KOPT-K1 (cell line): ENCODE results near the gene HEMK1.

Experiments
- H3K27ac ChIP-seq: fragments of 200-600 bp; sonication (generic); 2 replicates; pipeline ENCODE4 v1.5.1; 2016; ENCODE audit warnings: antibody characterized with exemption, mild to moderate bottlenecking, low read depth, low read length; ENCODE audit not compliant: poor library complexity, severe bottlenecking
- H3K36me3 ChIP-seq: fragments of 200-600 bp; sonication (generic); 2 replicates; pipeline ENCODE4 v1.5.1; 2017; ENCODE audit warnings: antibody characterized with exemption, mild to moderate bottlenecking, low read length, moderate library complexity; ENCODE audit not compliant: insufficient read depth
- H3K9me3 ChIP-seq: fragments of 200-600 bp; sonication (generic); 2 replicates; pipeline ENCODE4 v1.5.1; 2017; ENCODE audit warnings: antibody characterized with exemption, low read length, mild to moderate bottlenecking; ENCODE audit not compliant: insufficient read depth, poor library complexity, severe bottlenecking

The HEMK1 gene, protein sequence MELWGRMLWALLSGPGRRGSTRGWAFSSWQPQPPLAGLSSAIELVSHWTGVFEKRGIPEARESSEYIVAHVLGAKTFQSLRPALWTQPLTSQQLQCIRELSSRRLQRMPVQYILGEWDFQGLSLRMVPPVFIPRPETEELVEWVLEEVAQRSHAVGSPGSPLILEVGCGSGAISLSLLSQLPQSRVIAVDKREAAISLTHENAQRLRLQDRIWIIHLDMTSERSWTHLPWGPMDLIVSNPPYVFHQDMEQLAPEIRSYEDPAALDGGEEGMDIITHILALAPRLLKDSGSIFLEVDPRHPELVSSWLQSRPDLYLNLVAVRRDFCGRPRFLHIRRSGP

DNA sequence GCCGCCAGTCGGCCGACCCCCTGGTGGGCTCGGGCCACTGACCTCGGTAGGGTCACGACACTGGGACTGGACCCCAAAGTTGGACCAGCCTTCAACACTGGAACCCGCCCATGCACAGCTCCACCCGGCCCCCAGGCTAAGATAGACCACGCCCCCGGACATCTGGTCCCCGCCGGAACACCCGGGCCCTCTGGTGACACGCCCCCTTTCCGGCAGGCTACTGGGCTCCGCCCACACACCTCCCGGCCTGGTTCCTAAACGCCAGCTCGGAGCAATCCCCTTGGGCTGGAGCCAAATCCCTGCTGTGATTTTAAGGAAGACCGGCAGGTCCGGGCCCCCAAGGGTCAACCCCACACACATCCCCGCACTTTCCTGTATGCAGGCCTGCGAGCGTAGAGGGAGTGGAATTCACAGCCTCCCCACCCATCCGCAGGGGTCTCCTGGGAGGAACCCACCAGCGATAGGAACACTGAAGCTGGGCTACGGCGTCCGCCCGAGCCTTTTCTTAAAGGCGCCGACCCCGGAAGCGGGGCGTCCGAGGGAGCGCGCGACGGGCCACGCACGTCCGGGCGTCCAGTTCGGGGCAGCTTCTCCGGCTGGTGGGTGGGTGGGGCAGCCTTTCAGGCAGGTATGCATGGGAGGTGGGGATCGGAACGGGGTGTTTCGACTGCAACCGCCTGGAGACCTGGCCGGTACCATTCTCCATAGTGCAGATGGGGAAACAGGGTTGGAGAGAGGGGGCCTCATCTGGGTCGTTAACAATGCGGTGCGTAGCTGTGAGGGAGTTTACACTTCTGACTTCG is at the start of gene HEMK1:
HEMK1 (plus strand) TSS at position 576 of the 803 bp plus-strand sequence. CDS start 1,583 bp downstream, outside the sequence.
- peaks cover 11% of the 10 kb centered on the region; the same call in 1 of the 2 replicates for H3K36me3 ChIP-seq
- H3K9me3 ChIP-seq = no peaks in the 10 kb centered on the region
- H3K27ac ChIP-seq = peak within 1 kb of the TSS; percentile 100

DNA sequence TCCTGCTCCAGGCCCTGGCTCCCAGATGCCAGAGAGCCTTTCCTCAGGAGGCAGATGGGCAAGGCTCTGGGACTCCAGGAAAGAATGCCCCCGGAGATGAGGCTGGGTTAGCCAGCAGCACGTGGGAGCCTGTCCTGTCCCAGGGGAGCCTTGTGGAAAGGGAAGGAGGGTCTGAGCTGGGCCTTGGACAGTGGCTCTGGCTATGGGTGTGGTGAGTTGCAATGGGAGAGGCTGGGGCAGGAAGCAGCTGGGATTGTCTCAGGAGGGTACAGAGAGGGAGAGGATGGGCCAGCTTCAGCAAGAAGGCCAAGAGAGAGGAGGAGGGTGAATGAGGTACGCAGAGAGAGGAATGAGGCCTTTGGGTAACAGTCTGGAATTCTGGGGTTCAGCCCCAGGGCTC is 48.5 kb upstream of the HEMK1 start:
- no peaks in the 10 kb centered on the region for H3K9me3 ChIP-seq
- no peaks in the 10 kb centered on the region for H3K36me3 ChIP-seq
- H3K27ac ChIP-seq = no peak overlapping the region

DNA sequence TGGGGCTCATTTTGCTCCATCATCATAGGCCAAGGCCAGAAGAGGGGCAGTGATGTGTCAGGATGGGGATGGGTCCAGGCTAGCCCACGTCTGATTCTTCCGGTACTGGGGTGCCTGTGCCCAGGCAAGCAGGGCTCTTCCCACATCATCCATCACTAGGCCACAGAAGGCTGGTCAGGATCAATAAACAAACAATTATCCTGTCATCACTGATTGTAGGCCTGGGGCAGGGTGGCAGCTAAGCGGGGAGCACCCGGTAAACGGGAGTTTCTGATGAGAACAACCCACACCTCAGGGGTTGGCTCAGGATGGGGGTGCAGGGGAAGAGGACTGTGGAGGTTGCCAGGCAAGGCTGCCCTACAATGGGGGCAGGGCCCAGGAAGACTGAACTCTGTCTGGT is 47.8 kb upstream of the HEMK1 start:
- H3K9me3 ChIP-seq = no peaks in the 10 kb centered on the region
- no peaks in the 10 kb centered on the region for H3K36me3 ChIP-seq
- H3K27ac ChIP-seq = no peak overlapping the region

DNA sequence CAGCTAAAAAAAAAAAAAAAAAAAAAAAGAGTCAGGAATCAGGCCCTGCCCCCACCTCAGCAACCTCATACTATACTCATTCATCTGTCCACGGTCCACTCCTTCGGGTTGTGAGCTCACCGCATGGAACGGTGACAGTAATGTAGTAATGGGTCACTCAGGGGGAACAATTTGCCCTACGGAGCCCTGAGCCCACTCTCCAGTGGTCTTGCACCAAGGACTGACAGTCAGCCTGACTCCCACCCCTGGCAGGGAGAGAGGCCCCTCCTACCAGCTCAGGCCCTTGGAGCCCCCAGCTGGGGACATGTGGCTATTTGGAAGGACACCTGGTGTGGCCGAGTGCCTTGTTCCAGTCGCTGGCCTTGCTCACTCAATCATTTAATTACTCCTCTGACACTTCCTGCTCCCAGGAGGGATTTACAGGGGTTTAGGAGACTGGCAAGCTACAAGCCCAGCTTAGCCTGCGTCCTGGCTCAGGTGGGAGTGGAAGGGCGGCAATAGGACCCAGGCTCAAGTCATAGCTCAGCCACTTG is 46.0 kb upstream of the HEMK1 start:
- Histone ChIP-seq H3K36me3 (no peaks in the 10 kb centered on the region), H3K9me3 (no peaks in the 10 kb centered on the region), H3K27ac (no peak overlapping the region)

DNA sequence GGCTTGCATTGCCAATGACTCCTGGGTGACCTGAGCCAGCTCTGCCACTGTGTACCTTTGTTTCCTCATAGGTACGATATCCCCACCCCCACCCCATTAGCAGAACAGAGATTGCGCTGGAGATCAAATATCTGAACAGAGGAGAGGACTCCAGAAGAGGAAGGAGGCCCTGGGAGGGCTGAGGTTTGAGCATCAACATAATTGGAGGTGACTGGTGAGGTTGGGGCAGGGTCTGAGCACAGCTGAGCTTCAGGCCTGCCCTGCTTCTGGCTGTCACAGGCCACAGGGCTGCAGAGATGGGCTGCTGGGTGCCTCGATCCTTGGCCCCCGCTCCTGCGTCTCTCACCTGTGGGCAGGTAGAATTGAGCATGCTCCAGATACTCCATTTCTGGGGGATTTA is 44.6 kb upstream of the HEMK1 start:
- Histone ChIP-seq H3K36me3 (no peaks in the 10 kb centered on the region), H3K9me3 (no peaks in the 10 kb centered on the region), H3K27ac (no peak overlapping the region)

DNA sequence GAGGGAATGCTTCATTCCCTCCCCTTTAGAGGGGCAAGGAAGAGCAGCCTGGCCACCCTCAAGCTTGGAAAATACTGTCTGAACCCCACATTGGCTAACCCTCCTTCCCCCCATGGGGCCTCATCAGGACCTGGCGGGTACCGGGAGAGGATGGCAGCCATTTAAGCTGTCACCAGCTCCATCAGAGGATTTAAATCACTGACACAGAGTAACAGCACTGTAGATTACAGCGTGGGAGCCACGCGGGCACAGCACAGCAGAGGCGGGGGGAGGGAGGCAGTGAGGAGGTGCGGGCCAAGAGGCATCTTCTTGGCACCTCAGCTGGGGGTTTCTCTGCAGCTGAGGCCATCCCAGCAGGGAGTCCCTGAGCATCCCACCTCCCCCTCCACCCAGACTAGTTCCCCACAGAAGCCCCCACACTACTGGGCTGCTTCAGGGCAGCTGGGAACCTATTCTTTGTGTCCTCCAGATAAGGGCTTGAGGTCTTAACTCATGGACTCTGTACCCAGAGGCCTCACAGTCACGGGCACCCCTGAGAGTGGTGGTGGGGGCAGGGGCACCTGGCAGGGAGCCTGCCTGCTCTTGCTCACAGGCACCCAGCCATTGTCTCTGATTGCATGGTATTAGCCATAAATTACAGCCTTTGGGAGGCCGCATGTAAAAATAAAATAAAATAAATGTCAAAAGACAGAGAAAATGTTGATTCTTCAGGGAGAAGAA is 44.0 kb upstream of the HEMK1 start:
- H3K27ac ChIP-seq = no peak overlapping the region
- no peaks in the 10 kb centered on the region for H3K36me3 ChIP-seq
- H3K9me3 ChIP-seq = no peaks in the 10 kb centered on the region

DNA sequence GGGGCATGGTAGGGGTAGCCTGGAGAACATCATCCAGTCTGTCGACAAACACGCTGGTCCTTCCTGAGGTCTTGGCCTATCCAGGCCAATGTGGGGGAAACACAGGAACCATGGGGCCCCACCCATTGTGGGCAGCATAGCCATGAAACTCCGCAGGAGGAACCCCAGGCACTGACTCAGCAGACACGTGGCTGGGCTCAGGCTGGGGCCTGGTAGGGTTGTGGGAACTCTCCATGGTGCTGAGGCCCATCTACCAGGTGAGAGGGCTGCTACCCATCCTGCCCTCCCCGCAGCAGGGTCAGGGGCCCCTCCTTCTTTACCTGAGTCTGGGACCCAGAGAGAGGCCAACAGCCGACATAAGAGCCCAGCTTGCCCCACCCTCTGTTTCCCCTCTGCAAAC is 43.3 kb upstream of the HEMK1 start:
- Histone ChIP-seq H3K9me3 (no peaks in the 10 kb centered on the region), H3K36me3 (no peaks in the 10 kb centered on the region), H3K27ac (no peak overlapping the region)

DNA sequence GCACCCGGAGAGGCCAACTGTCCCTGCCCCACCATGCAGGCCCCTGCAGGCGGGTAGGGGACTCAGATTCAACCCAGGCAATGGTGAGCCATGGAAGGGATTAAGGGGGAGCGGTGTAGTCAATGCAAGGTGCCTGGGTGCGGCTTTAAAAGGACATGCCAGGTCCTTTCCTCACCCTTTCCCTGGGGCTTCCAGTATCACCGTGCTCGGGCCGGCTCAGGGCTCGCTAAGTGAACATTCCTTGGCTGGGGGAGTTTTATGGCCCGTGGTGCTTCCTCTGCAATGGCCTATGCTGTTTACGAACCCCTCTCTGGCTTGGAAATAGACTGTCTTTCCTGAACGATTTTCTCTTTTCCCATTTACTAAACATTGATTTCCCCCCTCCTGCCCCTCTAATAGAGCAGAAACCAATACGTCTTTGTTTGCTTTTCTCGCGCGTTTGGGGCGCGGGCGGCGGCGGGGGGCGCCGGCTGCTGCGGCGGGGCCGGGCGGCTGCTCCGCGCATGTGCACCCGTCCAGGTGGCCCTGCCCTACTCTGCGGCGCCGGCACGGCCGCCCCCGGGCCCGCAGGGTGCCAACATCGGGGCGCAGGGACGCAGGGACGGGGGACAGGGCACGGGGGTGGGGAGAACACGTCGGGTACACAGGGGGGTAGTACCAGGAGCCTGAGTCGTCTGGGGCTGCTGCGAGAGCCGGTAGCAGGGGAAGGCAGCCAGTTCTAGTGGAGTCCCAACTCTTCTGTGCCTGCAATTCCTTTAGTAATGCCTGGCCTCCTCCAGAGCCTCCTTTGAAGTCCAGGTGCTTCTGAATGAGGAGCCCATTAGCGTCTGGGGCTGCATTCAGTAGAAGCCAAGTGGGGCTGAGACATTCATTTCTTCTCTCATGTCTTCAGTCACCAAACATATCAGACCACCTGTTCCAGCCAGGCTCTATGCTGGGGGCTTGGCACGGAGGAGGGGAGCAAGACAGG is 39.0 kb upstream of the HEMK1 start:
- Histone ChIP-seq H3K9me3 (no peaks in the 10 kb centered on the region), H3K27ac (no peak overlapping the region), H3K36me3 (no peaks in the 10 kb centered on the region)

DNA sequence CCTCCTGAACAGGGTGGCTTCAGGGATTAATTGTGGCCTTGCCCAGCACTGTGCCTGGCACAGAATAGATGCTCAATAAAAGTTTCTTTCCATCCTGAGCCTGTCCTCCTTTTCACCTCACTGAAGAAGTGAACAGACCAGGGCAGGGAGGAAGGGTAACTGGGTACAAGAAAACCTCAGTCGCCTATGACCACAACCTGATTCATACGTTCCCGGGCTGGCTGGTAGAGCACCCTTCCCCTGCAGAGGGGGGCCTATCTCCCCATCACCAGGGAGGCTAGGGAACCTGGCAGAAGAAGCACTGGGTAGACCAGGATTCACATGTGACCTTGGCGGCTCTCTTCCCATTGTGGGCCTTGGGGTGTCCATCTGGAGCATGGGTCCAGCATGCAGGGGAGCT is 38.1 kb upstream of the HEMK1 start:
- H3K9me3 ChIP-seq = no peaks in the 10 kb centered on the region
- no peak overlapping the region for H3K27ac ChIP-seq
- H3K36me3 ChIP-seq = no peaks in the 10 kb centered on the region

DNA sequence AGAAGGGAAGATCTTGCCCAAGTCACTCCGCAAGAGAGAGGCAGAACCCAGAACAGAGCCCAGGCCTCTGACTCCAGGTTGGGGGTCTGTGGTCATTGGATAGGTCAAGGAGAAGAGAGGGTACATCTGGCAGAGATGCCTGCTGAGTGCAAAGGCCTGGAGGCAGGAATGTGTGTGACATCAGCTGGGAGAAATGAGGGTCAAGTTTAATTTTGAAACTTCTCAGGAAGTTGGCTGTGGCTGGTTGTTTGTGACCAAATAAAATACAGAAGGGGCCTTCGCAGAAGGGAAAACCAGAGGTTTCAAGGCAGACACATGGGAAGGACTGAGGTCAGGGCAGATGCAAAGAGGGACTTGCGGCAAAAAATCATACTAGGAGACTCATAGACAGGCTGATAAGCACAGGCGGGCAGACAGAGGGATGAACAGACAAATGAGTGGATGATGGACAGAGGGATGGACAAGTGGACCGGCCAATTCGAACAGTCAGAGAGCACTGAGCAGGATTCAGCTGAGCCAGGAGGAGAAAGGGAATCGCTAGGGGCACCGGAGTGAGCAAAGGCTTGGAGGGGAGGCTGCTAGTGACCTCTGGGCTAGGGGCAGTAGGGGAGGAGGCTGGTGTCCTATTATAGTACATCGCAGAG is 37.1 kb upstream of the HEMK1 start:
- no peaks in the 10 kb centered on the region for H3K9me3 ChIP-seq
- H3K36me3 ChIP-seq = no peaks in the 10 kb centered on the region
- H3K27ac ChIP-seq = no peak overlapping the region

DNA sequence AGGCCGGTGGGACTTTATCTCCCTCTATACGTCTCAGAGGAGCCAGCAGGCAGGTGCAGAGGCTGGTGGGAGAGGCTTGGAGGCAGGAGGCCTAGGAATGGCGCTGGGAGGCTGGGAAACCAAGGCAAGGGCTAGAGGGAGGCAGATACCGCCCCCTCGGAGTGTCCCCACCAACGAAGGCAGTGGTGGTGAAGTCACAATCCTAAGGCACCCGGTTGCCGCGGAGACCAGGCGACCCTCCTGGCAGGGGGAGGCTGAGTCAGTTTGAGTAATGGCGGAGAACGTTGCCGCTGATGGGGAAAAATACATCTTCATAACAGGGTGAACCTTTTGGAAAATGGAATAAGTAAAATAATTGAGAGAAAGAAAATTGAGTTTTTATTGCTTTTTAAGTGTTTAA is 36.0 kb upstream of the HEMK1 start:
- Histone ChIP-seq H3K9me3 (no peaks in the 10 kb centered on the region), H3K27ac (no peak overlapping the region), H3K36me3 (no peaks in the 10 kb centered on the region)

DNA sequence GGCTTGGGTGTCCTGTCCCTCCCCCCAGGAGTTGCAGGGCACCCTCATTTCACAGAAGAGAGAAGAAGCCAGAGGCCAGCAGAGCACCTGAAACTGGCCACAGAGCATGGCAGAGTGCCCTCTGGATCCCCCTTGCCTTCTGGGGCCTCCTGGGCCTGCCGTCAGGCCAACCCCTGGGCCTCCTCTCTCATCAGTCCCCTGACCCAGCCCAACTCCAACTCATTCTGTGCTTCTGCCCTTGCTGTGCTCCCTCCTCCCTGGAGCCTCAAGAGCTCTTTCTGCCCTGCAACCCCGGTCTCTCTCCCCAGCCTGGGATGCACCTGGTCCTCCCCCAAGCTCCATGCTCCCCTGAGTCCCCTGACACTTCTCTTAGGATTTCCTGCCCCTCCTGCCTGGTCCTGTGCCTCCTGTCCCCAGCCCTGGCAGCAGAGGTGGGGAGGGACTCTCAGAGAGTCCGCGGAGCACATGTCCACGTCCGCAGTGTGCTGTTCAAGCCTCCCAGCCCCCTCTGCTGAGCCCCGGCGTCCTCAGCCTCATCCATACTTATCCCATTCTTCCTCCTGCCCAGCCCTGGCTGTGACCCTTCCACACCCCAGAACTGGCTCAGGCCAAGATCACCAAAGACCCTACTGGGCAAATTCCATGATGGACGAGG is 35.4 kb upstream of the HEMK1 start:
- no peak overlapping the region for H3K27ac ChIP-seq
- no peaks in the 10 kb centered on the region for H3K36me3 ChIP-seq
- no peaks in the 10 kb centered on the region for H3K9me3 ChIP-seq

DNA sequence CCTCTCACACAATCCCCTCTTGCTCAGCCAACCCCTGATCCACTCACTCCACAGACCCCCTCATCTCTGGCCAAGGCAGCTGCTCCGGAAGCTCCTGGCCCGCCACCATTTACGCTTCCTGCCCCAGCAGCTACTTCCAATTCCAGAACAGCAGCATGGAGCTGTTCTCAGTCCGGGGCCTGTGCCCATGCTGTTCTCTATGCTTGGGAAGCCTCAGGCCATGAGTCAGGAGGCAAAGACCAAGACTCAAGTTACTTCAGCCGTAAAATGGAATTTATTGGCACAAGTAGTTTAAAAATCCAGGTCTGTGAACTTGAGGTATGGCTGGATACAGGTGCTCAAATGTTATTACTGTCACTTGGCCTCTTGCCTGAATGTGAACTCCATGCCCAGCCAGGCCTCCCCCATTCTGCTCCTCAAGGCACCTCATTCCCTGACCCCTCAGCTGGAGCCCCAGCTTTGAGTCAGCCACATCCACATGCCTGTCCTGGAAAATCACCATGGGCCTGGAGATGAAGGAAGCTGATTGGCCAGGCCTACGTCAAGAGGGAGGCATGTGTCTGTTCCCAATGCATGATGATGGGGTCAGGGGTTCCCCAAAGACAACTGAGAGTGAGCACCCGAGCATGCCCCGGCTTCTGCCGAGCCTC is 34.5 kb upstream of the HEMK1 start:
- no peaks in the 10 kb centered on the region for H3K36me3 ChIP-seq
- H3K9me3 ChIP-seq = no peaks in the 10 kb centered on the region
- H3K27ac ChIP-seq = no peak overlapping the region
